H1 (cell line): ENCODE data around the gene PES1.

Experiments
- POLR2A ChIP-seq, 2 experiments: IDR thresholded peaks; 1 replicate in 1 of 2; 2 replicates in 1 of 2; pipeline ENCODE4 v1.6.1; 2011; ENCODE audit warnings: low read depth in 2 of 2, low read length in 2 of 2, mild to moderate bottlenecking in 2 of 2; ENCODE audit errors: control extremely low read depth in 1 of 2
- POLR2AphosphoS5 ChIP-seq: IDR thresholded peaks from 2 replicates; pipeline ENCODE4 v1.6.1; 2011; ENCODE audit warnings: low read depth, low read length
- RXRA ChIP-seq: IDR thresholded peaks from 2 replicates; pipeline ENCODE4 v1.6.1; 2011; ENCODE audit warnings: low read depth, mild to moderate bottlenecking, low read length, moderate library complexity; ENCODE audit not compliant: insufficient read depth

DNA sequence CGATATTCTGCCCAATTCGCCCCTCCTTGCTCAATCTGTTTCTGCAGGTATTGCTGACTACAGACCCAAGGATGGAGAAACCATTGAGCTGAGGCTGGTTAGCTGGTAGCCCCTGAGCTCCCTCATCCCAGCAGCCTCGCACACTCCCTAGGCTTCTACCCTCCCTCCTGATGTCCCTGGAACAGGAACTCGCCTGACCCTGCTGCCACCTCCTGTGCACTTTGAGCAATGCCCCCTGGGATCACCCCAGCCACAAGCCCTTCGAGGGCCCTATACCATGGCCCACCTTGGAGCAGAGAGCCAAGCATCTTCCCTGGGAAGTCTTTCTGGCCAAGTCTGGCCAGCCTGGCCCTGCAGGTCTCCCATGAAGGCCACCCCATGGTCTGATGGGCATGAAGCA lies 34.7 kb upstream of the PES1 start:
- no peak for TF ChIP-seq RXRA
- TF ChIP-seq POLR2A (IDR thresholded peaks at IDR 0.05; ENCODE audit: control extremely low read depth in 1 of 2, low read depth in 2 of 2, low read length in 2 of 2) = no peak
- TF ChIP-seq POLR2AphosphoS5 = no peak
